ENCODE measurements around the gene GJB5.
A peak's percentile ranks its signal among the peaks of the same experiment; 100 is the strongest.

The GJB5 gene

GRCh38 chr1:34777519-34778321, 22.9 kb downstream of the GJB5 start:
- DNase-seq: no peak

- no peak for DNase-seq
These were observed 23.5 kb downstream of the GJB5 start for GRCh38 chr1:34778381-34778780.

- no peak for DNase-seq
These were observed 24.2 kb downstream of the GJB5 start for GRCh38 chr1:34779005-34779404.

- no peak for DNase-seq
These were observed 24.7 kb downstream of the GJB5 start for GRCh38 chr1:34779526-34779925.

- no peak for DNase-seq
These were observed 25.1 kb downstream of the GJB5 start for GRCh38 chr1:34779962-34780361.

GRCh38 chr1:34780528-34780927, 25.7 kb downstream of the GJB5 start:
- DNase-seq: no peak

GRCh38 chr1:34781071-34781843, 26.4 kb downstream of the GJB5 start, which contains the start of gene GJB3:
TSS of gene GJB3 (plus strand) at chr1:34781214. CDS start at chr1:34784763, 3,549 bp downstream.
- DNase-seq: peak in 1 of 2 donors; percentile 2

GRCh38 chr1:34781844-34782391, 27.1 kb downstream of the GJB5 start:
- no peak for DNase-seq

- DNase-seq: no peak
These were observed 29.9 kb downstream of the GJB5 start for GRCh38 chr1:34784751-34785221.

GRCh38 chr1:34785231-34785874, 30.5 kb downstream of the GJB5 start:
- DNase-seq: no peak

- no peak for DNase-seq
These were observed 31.1 kb downstream of the GJB5 start for GRCh38 chr1:34785875-34786470.

GRCh38 chr1:34786521-34787325, 31.9 kb downstream of the GJB5 start:
- DNase-seq: peak; percentile 63 to 77

- no peak for DNase-seq
These were observed 32.9 kb downstream of the GJB5 start for GRCh38 chr1:34787461-34788420.

GRCh38 chr1:34790985-34791384, 36.1 kb downstream of the GJB5 start:
- no peak for DNase-seq

GRCh38 chr1:34792424-34792823, 37.6 kb downstream of the GJB5 start:
- DNase-seq: no peak

- DNase-seq: no peak
These were observed 38.3 kb downstream of the GJB5 start, which contains the start of gene GJA4 for GRCh38 chr1:34792868-34793727. TSS of gene GJA4 (plus strand) at chr1:34792999. CDS start at chr1:34794214, 1,215 bp downstream.

GRCh38 chr1:34794001-34794789, 39.3 kb downstream of the GJB5 start:
- DNase-seq: no peak

- DNase-seq: no peak
These were observed 39.9 kb downstream of the GJB5 start for GRCh38 chr1:34794790-34795180.

All from inflammatory macrophage (primary cell).